ENCODE results near the gene NEK1. TPM values are rescaled to one million over a fixed set of nuclear protein-coding genes. Genes with fewer than 3 reads are reported as not detected.

NEK1 gene
- total and polyA plus RNA-seq, 8 donors = 1.2 to 28.6 (median 5.5) TPM

- TF ChIP-seq POLR2AphosphoS5 (IDR thresholded peaks at IDR 0.05) = no peak
- no peak for TF ChIP-seq POLR2A (IDR thresholded peaks at IDR 0.05)
- no peak for TF ChIP-seq CTCF (IDR thresholded peaks at IDR 0.05)
- TF ChIP-seq EP300 (IDR thresholded peaks at IDR 0.05) = no peak
- H3K27ac ChIP-seq = no peak overlapping the region
- peak in 1 of 2 donors; percentile 18 for DNase-seq
- H3K9me3 ChIP-seq = no peaks in the 10 kb centered on the region
- intact Hi-C loops (cut with DNase I; ENCODE audit: low total_unique reads) = no loop called here
- H3K36me3 ChIP-seq = peaks cover 0 to 32% (median 32%) of the 10 kb centered on the region in 4 donors
- no peaks in the 10 kb centered on the region for H3K4me1 ChIP-seq
- H3K4me3 ChIP-seq = no peak overlapping the region
- WGBS, 5 donors = 81 to 94% (median 91%) methylated on average over 1 of the region's 1 CpG
- no peaks in the 10 kb centered on the region for H3K27me3 ChIP-seq
These were observed 19.3 kb downstream of the NEK1 start for GRCh38 chr4:169593050-169593560.

DNA sequence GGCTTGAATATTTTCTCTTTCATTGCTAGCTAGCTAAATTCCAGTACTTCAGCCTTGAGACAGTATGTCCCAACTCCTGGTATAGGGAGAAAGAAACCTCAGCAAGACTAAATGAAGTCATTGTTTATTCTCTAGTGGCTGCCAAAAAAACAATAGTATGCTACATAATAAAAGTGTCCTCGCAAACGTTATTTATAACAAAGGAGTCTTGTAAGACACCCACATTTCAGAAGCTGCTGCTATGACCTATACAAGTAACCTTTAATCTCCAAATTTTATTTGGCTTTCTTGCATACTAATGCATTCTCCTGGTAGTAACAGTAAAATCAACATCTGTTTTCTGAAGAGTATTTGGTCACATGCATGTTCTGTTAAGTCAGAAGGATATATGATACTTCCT lies 28.8 kb downstream of the NEK1 start:
- Histone ChIP-seq H3K9me3 (no peaks in the 10 kb centered on the region), H3K4me1 (no peaks in the 10 kb centered on the region), H3K27me3 (no peaks in the 10 kb centered on the region), H3K4me3 (no peak overlapping the region), H3K27ac (no peak overlapping the region), H3K36me3 (peaks cover 0 to 59% (median 54%) of the 10 kb centered on the region in 4 donors)
- 31 to 45% (median 38%) methylated on average over 2 of the region's 2 CpGs for WGBS, 5 donors
- intact Hi-C loops (cut with DNase I; ENCODE audit: low total_unique reads) = no loop called here
- no peak for DNase-seq
- no peak for TF ChIP-seq EP300 (IDR thresholded peaks at IDR 0.05)
- TF ChIP-seq POLR2AphosphoS5 (IDR thresholded peaks at IDR 0.05) = no peak
- TF ChIP-seq POLR2A (IDR thresholded peaks at IDR 0.05) = no peak
- no peak for TF ChIP-seq CTCF (IDR thresholded peaks at IDR 0.05)

DNA sequence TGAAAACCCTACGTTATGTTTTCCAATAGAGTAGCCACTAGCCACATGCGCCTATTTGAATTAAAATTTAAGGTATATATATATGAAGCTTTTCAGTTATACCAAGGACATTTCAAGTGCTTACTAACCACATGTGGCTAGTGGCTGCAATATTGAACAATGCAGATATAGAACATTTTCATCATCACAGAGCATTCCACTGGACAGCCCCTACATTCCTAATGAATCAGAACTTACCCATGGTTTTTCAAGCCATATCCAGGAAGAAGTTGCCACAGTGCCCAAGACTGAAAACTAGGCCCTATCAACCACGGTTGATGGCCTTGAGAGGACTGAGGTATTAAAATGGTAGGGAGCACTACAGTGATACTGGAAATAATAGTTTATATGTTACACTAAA lies 29.7 kb downstream of the NEK1 start:
- Histone ChIP-seq H3K36me3 (peaks cover 0 to 52% (median 47%) of the 10 kb centered on the region in 4 donors), H3K27ac (no peak overlapping the region), H3K4me3 (no peak overlapping the region), H3K9me3 (no peaks in the 10 kb centered on the region), H3K4me1 (no peaks in the 10 kb centered on the region), H3K27me3 (no peaks in the 10 kb centered on the region)
- no peak for DNase-seq
- intact Hi-C loops (cut with DNase I; ENCODE audit: low total_unique reads) = no loop called here
- TF ChIP-seq POLR2A (IDR thresholded peaks at IDR 0.05) = no peak
- 93 to 98% (median 97%) methylated on average over 3 of the region's 3 CpGs for WGBS, 5 donors

GRCh38 chr4:169582203-169582602 lies 30.2 kb downstream of the NEK1 start:
- H3K27me3 ChIP-seq = no peaks in the 10 kb centered on the region
- TF ChIP-seq EP300 (IDR thresholded peaks at IDR 0.05) = no peak
- no peak for TF ChIP-seq POLR2A (IDR thresholded peaks at IDR 0.05)
- TF ChIP-seq POLR2AphosphoS5 (IDR thresholded peaks at IDR 0.05) = no peak
- no peak for TF ChIP-seq CTCF (IDR thresholded peaks at IDR 0.05)
- no peak for DNase-seq
- intact Hi-C loops (cut with DNase I; ENCODE audit: low total_unique reads) = no loop called here
- H3K27ac ChIP-seq = no peak overlapping the region
- WGBS, 5 donors = 70 to 85% (median 76%) methylated on average over 2 of the region's 2 CpGs
- no peaks in the 10 kb centered on the region for H3K4me1 ChIP-seq
- peaks cover 0 to 52% (median 47%) of the 10 kb centered on the region in 4 donors for H3K36me3 ChIP-seq
- no peaks in the 10 kb centered on the region for H3K9me3 ChIP-seq
- H3K4me3 ChIP-seq = no peak overlapping the region

DNA sequence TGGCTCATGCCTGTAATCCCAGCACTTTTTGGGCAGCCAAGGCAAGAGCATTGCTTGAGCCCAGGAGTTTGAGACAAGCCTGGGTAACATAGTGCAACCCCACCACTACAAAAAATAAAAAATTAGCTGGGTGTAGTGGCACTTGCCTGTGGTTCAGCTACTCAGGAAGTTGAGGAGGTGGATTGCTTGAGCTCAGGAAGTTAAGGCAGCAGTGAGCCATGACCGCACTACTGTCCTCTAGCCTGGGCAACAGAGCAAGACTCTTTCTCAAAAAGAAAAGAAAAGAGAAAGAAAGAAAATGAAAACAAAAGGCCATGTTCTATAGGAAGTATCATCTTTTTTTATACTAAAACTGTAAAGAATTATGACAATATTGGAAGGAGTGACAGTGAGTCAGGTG lies 38.5 kb downstream of the NEK1 start:
- no peak overlapping the region for H3K4me3 ChIP-seq
- no peaks in the 10 kb centered on the region for H3K27me3 ChIP-seq
- H3K9me3 ChIP-seq = no peaks in the 10 kb centered on the region
- H3K27ac ChIP-seq = no peak overlapping the region
- H3K36me3 ChIP-seq = peaks cover 5 to 56% (median 40%) of the 10 kb centered on the region in 4 donors
- intact Hi-C loops (cut with DNase I; ENCODE audit: low total_unique reads) = no loop called here
- WGBS, 5 donors = 94 to 100% (median 98%) methylated on average over 1 of the region's 1 CpG
- TF ChIP-seq POLR2AphosphoS5 (IDR thresholded peaks at IDR 0.05) = no peak
- no peak for DNase-seq
- no peaks in the 10 kb centered on the region for H3K4me1 ChIP-seq

All from stomach (tissue), 9 donors.